Activated CD8-positive, alpha-beta memory T cell treated with anti-CD3 and anti-CD28 coated beads, Interleukin-2, amount 50 U/mL, for 24 hours (primary cell): ENCODE measurements around the gene SLC23A1.
"Not testable (repeated sequence)": the region's sequence is repeated elsewhere in the genome, so short reads cannot be mapped to it uniquely, and the experiment has no call there.

Source experiments
- DNase-seq: peaks from one replicate; pipeline ENCODE4 v3.0.0-alpha.2; 2020; ENCODE audit errors: extremely low read depth

Gene SLC23A1

DNA sequence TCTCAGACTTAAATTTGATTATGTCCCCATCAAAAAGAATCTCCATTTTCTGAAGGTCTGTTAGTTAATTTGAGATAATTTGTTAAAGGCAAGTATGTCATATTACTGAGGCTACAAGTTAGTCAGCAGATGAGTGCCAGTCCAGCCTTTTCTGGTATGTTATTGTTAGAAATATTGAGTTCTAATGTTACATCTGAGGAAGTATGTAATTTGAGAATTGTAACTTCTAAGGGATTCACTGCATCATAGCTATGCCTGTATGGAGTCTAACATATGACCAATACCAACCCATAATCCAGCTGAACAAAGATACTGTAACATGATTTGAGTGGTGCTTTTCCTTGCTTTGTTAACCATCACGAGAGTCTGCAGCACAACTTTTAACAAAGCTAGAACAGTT is 13.9 kb downstream of the SLC23A1 start:
- DNase-seq = no peak

DNA sequence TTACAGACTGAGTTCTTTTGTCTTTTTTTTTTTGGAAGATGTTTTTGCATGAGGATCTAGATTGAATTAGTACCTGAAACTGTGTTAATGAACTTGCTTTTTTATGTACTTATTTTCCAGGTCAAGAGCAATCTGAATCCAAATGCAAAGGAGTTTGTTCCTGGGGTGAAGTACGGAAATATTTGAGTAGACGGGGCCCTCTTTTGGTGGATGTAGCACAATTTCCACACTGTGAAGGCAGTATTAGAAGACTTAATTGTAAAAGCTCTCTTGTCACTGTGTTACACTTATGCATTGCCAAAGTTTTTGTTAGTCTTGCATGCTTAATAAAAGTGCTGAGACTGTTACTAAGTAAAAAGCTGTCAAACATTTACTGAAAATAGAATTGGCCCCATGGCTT is 14.5 kb downstream of the SLC23A1 start:
- no peak for DNase-seq

DNA sequence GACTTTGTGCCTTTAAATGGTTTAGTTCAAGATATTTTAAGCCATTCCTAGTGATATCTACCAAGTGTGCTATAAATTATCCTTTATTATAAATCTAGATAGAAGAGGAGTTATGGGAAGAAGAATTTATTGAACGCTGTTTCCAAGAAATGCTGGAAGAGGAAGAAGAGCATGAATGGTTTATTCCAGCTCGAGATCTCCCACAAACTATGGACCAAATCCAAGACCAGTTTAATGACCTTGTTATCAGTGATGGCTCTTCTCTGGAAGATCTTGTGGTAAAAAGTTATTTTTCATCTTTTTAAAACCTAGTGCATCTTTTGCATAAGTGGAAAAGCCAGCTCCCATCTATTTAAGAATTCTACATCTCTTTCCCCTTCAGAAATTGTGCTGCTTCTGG is 18.6 kb downstream of the SLC23A1 start:
- DNase-seq = no peak

DNA sequence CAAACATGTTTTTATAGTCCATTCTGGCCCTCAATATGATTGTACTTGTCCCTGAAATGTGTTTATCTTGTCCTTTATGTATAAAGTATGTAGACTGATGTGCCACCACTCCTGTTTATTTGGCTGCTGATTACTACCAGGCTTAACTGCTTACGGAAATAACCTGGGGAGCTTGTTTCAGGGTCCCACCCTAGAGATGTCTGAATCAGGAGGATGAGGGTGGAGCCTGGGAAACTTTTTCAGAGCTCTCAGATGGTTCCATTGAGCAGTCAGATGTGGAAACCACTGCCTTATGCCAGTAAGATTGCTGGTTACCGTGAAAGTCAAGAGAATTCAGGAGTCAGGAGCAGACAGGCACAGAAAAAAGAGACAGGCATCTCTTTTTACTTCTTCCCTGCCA is 19.2 kb downstream of the SLC23A1 start:
- DNase-seq = no peak

DNA sequence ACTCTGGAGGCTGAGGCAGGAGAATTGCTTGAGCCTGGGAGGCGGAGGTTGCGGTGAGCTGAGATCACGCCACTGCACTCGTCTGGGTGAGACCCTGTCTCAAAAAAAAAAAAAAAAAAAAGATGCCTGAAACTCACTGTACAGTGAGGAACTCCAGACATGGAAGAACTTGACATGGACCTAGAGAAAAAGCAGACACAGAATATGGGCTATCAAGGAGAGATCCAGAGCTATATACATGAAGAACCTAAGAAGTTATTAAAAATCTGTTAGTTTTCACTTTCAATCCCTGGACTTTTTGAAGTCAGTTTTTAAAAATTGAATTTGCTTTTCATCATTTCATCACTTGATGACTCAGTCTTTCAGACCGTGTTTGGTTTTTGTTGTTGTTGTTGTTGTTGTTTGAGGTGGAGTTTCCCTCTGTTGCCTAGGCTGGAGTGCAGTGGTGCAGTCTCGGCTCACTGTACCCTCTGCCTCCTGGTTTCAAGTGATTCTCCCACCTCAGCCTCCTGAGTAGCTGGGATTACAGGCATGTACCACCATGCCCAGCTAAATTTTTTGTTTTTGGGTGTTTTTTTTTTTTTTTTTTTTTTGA is 21.2 kb downstream of the SLC23A1 start:
- no peak for DNase-seq

DNA sequence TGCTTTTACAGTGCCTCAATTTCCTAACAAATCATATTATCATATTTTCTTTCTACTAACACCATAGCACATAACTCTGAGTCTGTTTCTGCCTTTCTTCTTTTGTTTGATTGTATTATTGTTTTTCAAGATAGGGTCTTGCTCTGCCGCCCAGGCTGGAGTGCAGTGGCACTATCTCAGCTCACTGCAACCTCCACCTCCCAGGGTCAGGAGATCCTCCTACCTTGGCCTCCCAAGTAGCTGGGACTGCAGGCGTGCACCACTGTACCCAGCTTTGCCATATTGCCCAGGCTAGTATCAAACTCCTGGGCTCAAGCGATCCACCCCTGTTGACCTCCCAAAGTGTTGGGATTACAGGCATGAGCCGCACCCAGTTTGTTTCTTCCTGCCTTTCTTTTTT is 22.7 kb downstream of the SLC23A1 start:
- DNase-seq = no peak

DNA sequence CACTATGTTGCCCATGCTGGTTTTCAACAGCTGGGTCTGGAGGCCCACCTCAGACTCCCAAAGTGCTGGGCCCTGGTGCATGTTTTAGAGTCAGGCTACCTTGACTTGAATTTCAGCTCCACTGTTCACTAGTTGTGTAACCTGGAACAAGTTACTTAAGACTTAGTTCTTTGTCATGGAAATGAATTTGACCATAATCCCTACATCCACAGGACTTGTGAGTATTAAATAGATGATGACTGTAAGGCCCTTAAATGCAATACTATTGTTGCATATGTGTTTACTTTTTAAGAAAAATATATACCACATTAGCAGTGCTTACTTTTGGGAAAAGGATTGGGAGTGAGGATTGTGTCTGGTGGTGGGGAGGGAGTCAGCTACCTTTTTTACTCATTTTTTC is 25.0 kb downstream of the SLC23A1 start:
- DNase-seq = no peak

DNA sequence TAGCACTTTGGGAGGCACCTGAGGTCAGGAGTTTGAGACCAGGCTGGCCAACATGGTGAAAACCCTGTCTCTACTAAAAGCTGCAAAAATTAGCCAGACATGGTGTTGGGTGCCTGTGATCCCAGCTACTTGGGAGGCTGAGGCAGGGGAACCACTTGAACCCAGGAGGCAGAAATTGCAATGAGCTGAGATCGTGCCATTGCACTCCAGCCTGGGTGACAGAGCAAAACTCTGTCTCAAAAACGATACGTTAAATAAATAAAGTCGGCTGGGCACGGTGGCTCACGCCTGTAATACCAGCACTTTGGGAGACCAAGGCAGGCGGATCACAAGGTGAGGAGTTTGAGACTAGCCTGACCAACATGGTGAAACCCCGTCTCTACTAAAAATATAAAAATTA is 27.2 kb downstream of the SLC23A1 start:
- not testable (repeated sequence) for DNase-seq

DNA sequence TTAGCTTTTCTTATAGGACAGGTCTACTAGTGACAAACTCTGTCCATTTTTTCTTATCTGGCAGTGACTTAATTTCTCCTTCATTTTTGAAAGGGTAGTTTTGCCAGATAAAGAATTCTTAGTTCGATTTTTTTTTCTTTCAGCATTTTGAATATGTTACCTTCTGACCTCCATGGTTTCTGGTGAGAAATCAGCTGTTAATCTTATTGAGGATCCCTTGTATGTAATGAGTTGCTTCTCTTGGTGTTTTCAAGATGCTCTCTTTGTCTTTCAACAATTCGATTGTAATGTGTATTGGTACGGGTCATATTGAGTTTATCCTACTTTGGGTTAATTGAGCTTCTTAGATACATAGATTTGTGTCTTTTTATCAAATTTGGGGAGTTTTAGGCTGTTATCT is 28.9 kb downstream of the SLC23A1 start:
- no peak for DNase-seq

DNA sequence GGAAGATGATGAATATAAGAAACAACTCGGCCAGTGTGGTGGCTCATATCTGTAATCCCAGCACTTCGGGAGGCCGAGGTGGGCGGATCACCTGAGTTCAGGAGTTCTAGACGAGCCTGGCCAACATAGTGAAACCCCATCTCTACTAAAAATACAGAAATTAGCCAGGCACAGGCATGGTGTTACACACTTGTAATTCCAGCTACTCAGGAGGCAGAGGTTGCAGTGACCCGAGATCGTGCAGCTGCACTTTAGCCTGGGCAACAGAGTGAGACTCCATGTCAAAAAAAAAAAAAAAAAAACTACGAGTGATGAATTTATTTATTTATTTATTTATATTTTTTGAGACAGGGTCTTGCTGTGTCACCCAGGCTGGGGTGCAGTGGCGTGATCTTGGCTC is 35.2 kb downstream of the SLC23A1 start:
- DNase-seq = not testable (repeated sequence)

DNA sequence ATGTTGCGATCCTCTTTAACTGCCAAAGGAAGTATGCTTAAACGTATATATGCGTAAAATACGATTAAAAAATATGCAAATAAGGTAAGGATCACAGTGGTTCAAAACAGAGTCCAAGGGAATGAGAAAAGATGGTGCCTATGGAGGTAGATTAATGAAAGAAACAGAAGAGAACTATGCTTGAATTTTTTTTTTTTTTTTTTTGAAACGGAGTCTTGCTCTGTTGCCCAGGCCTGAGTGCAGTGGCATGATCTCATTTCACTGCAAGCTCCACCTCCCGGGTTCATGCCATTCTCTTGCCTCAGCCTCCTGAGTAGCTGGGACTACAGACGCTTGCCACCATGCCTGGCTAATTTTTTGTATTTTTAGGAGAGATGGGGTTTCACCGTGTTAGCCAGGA is 37.7 kb downstream of the SLC23A1 start:
- DNase-seq = not testable (repeated sequence)

DNA sequence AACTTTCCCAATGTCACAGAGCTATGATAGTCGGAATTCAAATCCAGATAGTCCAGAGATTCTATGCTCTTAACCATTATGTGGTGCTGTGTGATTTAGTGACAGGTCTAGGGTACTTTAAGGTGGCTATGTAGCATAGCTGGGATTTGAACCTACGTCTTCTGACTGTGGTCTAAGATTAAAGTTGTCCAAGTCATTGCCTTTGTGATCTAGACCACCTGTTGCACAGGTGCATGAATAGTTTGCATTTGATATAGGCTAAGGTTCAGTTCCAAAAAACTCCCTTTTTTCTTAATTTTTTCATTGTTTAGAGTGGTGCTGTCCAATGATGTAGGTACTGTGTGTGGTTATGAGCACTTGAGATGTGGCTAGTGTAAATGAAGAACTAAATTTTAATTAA is 38.9 kb downstream of the SLC23A1 start:
- DNase-seq = no peak

DNA sequence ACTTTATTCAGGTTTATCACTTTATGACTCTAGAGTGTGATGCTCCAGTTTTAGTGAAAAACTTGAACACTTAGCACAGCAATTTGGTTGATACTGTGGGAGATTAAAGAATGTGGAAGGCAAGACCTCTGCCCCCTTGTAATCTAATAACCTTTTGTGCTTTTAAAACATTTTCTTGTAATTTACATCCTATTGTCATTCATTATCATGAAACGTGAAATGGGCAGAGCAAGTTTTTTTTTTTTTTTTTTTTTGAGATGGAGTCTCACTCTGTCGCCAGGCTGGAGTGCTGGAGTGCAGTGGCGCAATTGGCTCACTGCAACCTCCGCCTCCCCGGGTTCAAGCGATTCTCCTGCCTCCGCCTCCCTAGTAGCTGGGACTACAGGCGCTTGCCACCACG is 39.6 kb downstream of the SLC23A1 start:
- DNase-seq = no peak

DNA sequence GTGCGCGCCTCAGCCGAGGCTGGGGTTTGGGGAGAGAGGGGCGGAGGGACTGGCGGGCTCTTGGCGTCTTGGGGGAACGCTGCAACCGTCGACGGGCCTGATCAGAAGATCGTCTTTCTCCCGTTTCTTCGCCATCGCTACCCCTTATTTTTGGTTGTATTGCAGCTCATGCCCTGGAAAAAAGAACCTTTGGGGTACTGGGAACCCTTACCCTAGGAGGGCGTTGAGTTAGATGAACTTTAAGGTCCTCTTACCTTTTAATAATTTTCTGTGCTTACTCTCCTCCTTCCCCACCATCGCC is 40.7 kb downstream of the SLC23A1 start:
- DNase-seq = peak; percentile 58

DNA sequence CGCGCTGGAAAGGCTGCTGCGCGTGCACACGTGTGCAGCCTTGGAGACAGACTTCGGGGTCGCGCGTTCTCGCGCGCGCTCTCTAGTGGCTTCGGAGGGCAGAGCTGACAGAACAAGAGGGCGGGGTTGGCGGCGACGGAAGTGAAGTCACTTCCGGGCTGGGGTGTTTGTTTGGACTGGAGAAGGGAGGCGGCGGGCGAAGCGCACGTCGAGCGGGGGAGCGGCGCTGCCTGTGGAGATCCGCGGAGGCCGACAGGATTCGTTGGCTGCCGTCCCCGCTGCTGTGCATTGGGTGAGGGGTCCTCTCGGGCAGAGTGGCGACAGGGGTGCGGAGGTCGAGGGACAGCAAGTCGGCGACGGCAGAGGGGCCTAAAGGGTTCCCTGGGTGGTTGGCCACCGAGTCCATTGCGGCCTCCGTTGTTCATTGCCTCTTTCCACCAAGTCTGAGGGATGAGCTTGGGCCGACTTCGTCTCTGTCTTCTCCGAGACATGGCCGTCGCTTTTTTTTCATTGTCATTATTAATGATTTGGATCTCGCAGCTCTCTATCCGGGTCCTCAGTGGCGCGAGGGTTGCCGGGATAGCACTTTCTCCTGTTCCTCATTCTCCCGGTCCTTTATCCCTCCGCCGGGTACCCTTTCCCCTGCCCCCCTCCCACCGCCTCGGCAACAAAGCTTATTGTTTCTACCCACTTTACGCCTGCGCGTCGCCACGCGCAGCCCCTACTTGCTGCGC is 41.2 kb downstream of the SLC23A1 start, which contains the start of gene PAIP2:
Gene PAIP2, plus strand, starts transcription at position 166 of the 734 bp plus-strand sequence. CDS start 21,931 bp downstream, outside the sequence.
- DNase-seq = peak; percentile 90

DNA sequence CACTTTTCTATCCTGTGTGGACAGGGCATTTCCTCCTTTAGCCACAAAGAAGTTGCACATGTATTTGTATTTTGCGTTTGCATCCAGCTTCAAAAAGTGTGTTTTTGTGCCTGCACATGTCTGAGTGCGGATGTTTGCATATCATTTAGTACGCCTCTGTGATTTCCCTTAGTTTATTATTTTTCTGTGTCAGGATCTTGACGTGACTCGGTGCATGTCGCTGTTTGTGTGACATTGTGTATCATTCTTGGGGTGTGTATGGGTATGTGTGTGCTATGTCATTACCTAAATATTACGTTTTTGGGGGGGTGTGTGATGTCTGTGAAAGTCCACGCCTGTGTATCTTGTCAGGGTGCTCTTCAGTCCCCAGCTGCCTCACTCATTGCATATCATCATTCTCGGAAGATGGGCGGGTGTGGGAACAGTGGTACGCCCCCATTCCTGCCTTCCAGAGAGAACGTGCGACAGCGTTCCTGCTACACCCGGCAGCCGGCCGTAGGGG is 41.9 kb downstream of the SLC23A1 start:
- no peak for DNase-seq

DNA sequence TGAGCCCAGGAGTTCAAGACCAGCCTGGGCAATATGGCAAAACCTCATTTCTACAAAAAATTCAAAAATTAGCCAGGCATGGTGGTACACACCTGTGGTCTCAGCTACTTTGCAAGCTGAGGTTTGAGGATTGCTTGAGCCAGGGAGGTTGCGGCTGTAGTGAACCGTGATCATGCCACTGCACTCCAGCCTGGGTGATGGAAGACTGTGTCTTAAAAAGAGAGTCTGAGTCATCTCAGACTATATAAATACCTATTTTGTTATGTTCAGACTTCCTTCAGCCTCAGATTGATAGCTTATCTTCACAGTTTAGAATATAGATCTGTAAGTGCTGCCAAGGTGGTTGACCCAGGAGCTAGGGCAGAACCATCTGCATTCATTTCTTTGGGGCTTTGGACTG is 43.0 kb downstream of the SLC23A1 start:
- no peak for DNase-seq

DNA sequence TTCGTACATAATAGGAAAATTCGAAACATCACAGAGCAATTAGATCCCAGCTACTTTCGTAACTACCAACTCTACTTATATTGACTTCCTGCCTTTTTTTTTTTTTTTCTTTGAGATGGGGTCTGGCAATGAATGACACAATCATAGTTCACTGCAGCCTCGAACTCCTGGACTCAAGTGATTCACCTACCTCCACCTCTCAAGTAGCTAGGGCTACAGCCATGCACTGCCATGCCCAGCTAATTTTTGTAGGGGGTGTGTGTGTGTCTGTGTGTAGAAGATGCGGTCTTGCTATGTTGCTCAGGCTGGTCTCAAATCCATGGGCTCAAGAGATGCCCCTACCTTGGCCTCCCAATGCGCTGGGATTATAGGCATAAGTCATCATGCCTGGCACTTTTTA is 47.3 kb downstream of the SLC23A1 start:
- DNase-seq = no peak
